ENCODE data around the gene STOX1. TPM values are rescaled to one million over a fixed set of nuclear protein-coding genes. Genes with fewer than 3 reads are reported as not detected.

STOX1 gene
- total RNA-seq, 3 donors from 2014 or later: 1.6 to 6.9 (median 2.9) TPM

- peak in 1 of 3 donors; percentile 34 for DNase-seq
Observed at GRCh38 chr10:68871105-68871711, 43.9 kb downstream of the STOX1 start.

DNA sequence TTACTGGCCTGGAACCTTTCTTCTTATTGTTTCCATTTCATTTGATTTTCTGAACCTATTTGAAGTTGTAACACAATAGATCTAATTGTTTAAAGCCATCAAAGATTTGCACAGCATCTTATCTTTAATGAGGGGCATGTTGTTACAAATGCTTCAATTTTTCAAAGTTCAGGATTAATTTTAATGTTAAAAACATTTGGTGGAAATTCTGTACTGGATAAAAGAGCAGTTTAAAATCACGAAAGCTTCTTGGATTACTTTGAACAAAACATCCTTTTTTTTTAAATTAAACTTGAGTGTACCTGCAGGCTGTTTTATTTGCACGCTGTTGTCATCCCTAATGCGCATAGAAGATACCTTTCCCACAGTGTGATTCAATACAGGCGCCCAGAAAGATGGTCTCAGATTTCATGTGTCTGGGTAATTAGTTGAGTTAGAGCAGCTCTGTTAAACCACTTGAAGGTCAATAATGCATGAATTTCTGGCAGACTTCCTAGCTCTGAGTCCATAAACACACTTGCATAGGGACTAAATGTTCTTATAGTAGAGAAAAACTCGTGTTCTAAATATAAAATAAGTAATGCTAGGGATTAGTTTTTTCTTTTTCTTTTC lies 44.5 kb downstream of the STOX1 start:
- DNase-seq: no peak

More at GRCh38 chr10:68871105-68871711, 43.9 kb downstream of the STOX1 start:
- Histone ChIP-seq H3K4me1 (ENCODE audit: low read depth) (peaks cover 6% of the 10 kb centered on the region), H3K4me3 (no peak overlapping the region), H3K9me3 (no peaks in the 10 kb centered on the region), H3K36me3 (ENCODE audit: low read depth) (no peaks in the 10 kb centered on the region)
- peak; percentile 50 for ATAC-seq
- TF ChIP-seq, protein P1, sequence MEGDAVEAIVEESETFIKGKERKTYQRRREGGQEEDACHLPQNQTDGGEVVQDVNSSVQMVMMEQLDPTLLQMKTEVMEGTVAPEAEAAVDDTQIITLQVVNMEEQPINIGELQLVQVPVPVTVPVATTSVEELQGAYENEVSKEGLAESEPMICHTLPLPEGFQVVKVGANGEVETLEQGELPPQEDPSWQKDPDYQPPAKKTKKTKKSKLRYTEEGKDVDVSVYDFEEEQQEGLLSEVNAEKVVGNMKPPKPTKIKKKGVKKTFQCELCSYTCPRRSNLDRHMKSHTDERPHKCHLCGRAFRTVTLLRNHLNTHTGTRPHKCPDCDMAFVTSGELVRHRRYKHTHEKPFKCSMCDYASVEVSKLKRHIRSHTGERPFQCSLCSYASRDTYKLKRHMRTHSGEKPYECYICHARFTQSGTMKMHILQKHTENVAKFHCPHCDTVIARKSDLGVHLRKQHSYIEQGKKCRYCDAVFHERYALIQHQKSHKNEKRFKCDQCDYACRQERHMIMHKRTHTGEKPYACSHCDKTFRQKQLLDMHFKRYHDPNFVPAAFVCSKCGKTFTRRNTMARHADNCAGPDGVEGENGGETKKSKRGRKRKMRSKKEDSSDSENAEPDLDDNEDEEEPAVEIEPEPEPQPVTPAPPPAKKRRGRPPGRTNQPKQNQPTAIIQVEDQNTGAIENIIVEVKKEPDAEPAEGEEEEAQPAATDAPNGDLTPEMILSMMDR (IDR thresholded peaks at IDR 0.05): no peak
- intact Hi-C loops (cut with DNase I, micrococcal nuclease): no loop called here

GRCh38 chr10:68876246-68877138 lies 49.2 kb downstream of the STOX1 start:
- intact Hi-C loops (cut with DNase I, micrococcal nuclease): no loop called here
- Histone ChIP-seq H3K4me3 (no peak overlapping the region), H3K36me3 (ENCODE audit: low read depth) (no peaks in the 10 kb centered on the region), H3K9me3 (no peaks in the 10 kb centered on the region), H3K4me1 (ENCODE audit: low read depth) (peaks cover 22% of the 10 kb centered on the region)
- peak; percentile 84 for ATAC-seq
- peak in 2 of 3 donors; percentile 56 to 69 for DNase-seq
- TF ChIP-seq, protein P1 (IDR thresholded peaks at IDR 0.05): no peak

More for the DNA sequence above, 44.5 kb downstream of the STOX1 start:
- no peaks in the 10 kb centered on the region for H3K9me3 ChIP-seq
- H3K4me1 ChIP-seq (ENCODE audit: low read depth): peaks cover 13% of the 10 kb centered on the region
- no peak for ATAC-seq
- no peaks in the 10 kb centered on the region for H3K36me3 ChIP-seq (ENCODE audit: low read depth)
- intact Hi-C loops (cut with DNase I, micrococcal nuclease): no loop called here
- TF ChIP-seq, protein P1 (IDR thresholded peaks at IDR 0.05): no peak
- no peak overlapping the region for H3K4me3 ChIP-seq

DNA sequence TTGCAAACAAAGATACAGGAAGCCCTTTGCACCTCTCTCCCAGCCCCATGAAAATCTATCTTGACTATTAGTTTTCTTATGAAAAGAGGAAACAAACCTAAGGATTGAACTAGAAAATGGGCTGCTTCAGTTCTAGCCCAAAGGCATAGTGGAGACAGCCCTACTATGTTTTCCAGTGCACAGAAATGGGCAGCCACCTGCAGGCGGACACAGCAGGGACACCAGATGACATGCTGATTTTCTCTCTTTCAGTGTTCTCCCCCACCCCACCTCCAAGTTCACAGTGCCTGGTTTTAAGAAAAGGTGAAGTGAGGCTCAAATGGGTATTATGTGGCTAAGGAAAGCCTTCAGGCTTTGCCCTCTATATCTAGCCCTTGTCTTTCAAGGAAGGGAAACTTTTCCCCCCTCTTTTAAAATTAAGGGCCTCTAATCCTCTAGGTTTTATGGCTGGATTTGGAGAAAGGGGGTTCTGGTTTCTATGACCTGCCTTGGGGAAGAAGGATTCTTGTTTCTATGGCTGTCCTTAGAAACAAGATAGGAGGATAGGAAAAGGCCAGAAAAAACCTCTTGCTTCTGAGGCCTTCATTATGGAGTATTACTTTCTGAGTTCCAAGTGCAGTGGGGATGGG lies 50.3 kb downstream of the STOX1 start:
- H3K9me3 ChIP-seq: no peaks in the 10 kb centered on the region
- no peaks in the 10 kb centered on the region for H3K36me3 ChIP-seq (ENCODE audit: low read depth)
- H3K4me3 ChIP-seq: no peak overlapping the region
- intact Hi-C loops (cut with DNase I, micrococcal nuclease): no loop called here
- ATAC-seq: no peak
- no peak for DNase-seq
- H3K4me1 ChIP-seq (ENCODE audit: low read depth): peaks cover 21% of the 10 kb centered on the region
- TF ChIP-seq, protein P1 (IDR thresholded peaks at IDR 0.05): no peak

DNA sequence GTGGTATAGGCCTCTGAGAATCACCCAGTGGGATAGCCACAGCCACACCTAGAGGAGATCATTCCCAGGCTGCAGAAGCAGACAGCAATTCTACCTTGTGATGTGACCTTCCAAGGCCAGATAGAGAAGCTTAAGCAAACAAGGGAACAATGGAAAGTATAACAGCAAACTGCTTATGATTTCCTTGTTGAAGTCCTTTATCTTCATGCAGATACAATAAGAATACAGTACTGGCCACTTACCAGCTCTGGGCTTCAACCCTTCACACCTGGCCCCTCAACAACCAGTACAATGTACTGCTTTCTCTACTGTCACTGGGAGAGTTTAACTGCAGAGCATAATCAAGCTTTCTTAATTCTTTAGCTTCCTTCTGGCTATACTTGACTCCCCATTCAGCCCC lies 51.2 kb downstream of the STOX1 start:
- Histone ChIP-seq H3K36me3 (ENCODE audit: low read depth) (no peaks in the 10 kb centered on the region), H3K4me1 (ENCODE audit: low read depth) (peaks cover 21% of the 10 kb centered on the region), H3K4me3 (no peak overlapping the region), H3K9me3 (no peaks in the 10 kb centered on the region)
- intact Hi-C loops (cut with DNase I, micrococcal nuclease): no loop called here
- peak in 1 of 3 donors; percentile 25 for DNase-seq
- TF ChIP-seq, protein P1 (IDR thresholded peaks at IDR 0.05): no peak
- peak; percentile 85 for ATAC-seq
